H1 (cell line): Measurements from ENCODE around the gene RNF126. TPM values are rescaled to one million over a fixed set of nuclear protein-coding genes. Genes with fewer than 3 reads are reported as not detected.

Experiments
- CTCF ChIA-PET: fragments of 300-600 bp; sonication (Branson Sonifier 250); formaldehyde crosslinking; loops from one replicate; lab custom pipeline; 2021; ENCODE audit not compliant: partially characterized antibody; lab: Charles Lee
- POLR2A ChIA-PET: fragments of 300-600 bp; sonication (Branson Sonifier 250); formaldehyde crosslinking; loops from one replicate; lab custom pipeline; 2021; ENCODE audit warnings: inconsistent platforms; ENCODE audit not compliant: partially characterized antibody; lab: Charles Lee
- DNase-seq, 2 experiments: peaks; one replicate each; pipeline versions ENCODE4 v3.0.0 to v3.0.0-alpha.2; 2010 to 2022; ENCODE audit warnings: low spot score in 2 of 2, low read depth in 1 of 2, mixed read lengths in 1 of 2
- FAIRE-seq: peaks from 2 replicates; lab custom pipeline; 2011; peaks lifted over from hg19 to GRCh38; lab: Jason Lieb, UNC
- H2AFZ ChIP-seq: 2 replicates; pipeline ENCODE4 v1.8.1; 2012; ENCODE audit warnings: low read length, inconsistent platforms
- H2AK5ac ChIP-seq: 2 replicates; pipeline ENCODE4 v1.6.1; 2013; ENCODE audit warnings: low read depth, low read length
- H2BK120ac ChIP-seq: replicated peaks from 2 replicates; pipeline ENCODE3; 2013; ENCODE audit warnings: low read depth, low read length, inconsistent platforms
- H2BK12ac ChIP-seq: 2 replicates; pipeline ENCODE4 v1.6.1; 2013; ENCODE audit warnings: low read depth, low read length
- H2BK15ac ChIP-seq: 2 replicates; pipeline ENCODE4 v1.6.1; 2013; ENCODE audit warnings: low read length
- H2BK20ac ChIP-seq: 2 replicates; pipeline ENCODE4 v1.6.1; 2013; ENCODE audit warnings: low read length
- H2BK5ac ChIP-seq: 2 replicates; pipeline ENCODE4 v1.6.1; 2013; ENCODE audit warnings: low read depth, low read length
- H3K14ac ChIP-seq: 2 replicates; pipeline ENCODE4 v1.6.1; 2013; ENCODE audit warnings: inconsistent platforms; ENCODE audit not compliant: insufficient read length
- H3K18ac ChIP-seq: 2 replicates; pipeline ENCODE4 v1.6.1; 2013; ENCODE audit warnings: low read length; ENCODE audit errors: extremely low read depth
- H3K23ac ChIP-seq: 2 replicates; pipeline ENCODE4 v1.6.1; 2013; ENCODE audit warnings: inconsistent platforms; ENCODE audit not compliant: insufficient read length
- H3K23me2 ChIP-seq: 2 replicates; pipeline ENCODE4 v1.6.1; 2013; ENCODE audit warnings: low read depth, low read length
- H3K27ac ChIP-seq: 2 replicates; pipeline ENCODE4 v1.6.1; 2011; ENCODE audit warnings: low read depth, low read length, inconsistent platforms
- H3K27me3 ChIP-seq, 4 experiments: replicated peaks in 1 of 4; 1 replicate in 1 of 4; 2 replicates in 3 of 4; pipeline versions ENCODE4 v1.6.1 to v1.8.1; 2011 to 2013; ENCODE audit warnings: low read length in 3 of 4, mild to moderate bottlenecking in 3 of 4, inconsistent platforms in 2 of 4, mixed read lengths in 2 of 4, moderate library complexity in 1 of 4; ENCODE audit not compliant: control insufficient read depth in 3 of 4, insufficient read depth in 3 of 4; ENCODE audit errors: extremely low read depth in 1 of 4
- H3K36me3 ChIP-seq, 4 experiments: 2 replicates each; pipeline versions ENCODE4 v1.6.1 to v1.8.1; 2011 to 2013; ENCODE audit warnings: mild to moderate bottlenecking in 4 of 4, low read length in 3 of 4, moderate library complexity in 2 of 4, control low read depth in 1 of 4, inconsistent platforms in 1 of 4; ENCODE audit not compliant: insufficient read depth in 4 of 4, control insufficient read depth in 2 of 4
- H3K4ac ChIP-seq: replicated peaks from 2 replicates; pipeline ENCODE3; 2013; ENCODE audit warnings: low read length, low read depth, mixed read lengths, inconsistent platforms; ENCODE audit not compliant: insufficient read length
- H3K4me1 ChIP-seq, 4 experiments: replicated peaks in 1 of 4; 1 replicate in 1 of 4; 2 replicates in 3 of 4; pipeline versions ENCODE4 v1.6.1 to v1.8.1; 2011 to 2013; ENCODE audit warnings: low read length in 3 of 4, inconsistent platforms in 2 of 4, mixed read lengths in 1 of 4; ENCODE audit not compliant: insufficient read depth in 4 of 4, control insufficient read depth in 3 of 4
- H3K4me2 ChIP-seq, 2 experiments: 2 replicates each; pipeline versions ENCODE4 v1.6.1 to v1.8.1; 2011 to 2013; ENCODE audit warnings: low read depth in 2 of 2, low read length in 2 of 2, control low read depth in 1 of 2, inconsistent platforms in 1 of 2, mild to moderate bottlenecking in 1 of 2; ENCODE audit not compliant: insufficient read depth in 1 of 2
- H3K4me3 ChIP-seq, 4 experiments: fragments of 200-600, 300-600 bp in 1 of 4; sonication (generic), shearing (Covaris generic), sonication (Bioruptor Twin) in 1 of 4; 2 replicates each; pipeline versions ENCODE4 v1.5.1 to v1.8.1; 2011 to 2016; ENCODE audit warnings: low read length in 4 of 4, low read depth in 3 of 4, control low read depth in 2 of 4, inconsistent platforms in 2 of 4, mild to moderate bottlenecking in 2 of 4, mixed read lengths in 1 of 4, moderate library complexity in 1 of 4; ENCODE audit not compliant: insufficient read depth in 2 of 4; ENCODE audit errors: extremely low read depth in 1 of 4
- H3K56ac ChIP-seq: replicated peaks from 2 replicates; pipeline ENCODE3; 2013; ENCODE audit warnings: low read depth, mild to moderate bottlenecking, mixed read lengths, low read length, inconsistent platforms; ENCODE audit not compliant: insufficient read length
- H3K79me1 ChIP-seq: 2 replicates; pipeline ENCODE4 v1.6.1; 2013; ENCODE audit warnings: low read depth, low read length, control low read depth
- H3K79me2 ChIP-seq, 2 experiments: 2 replicates each; pipeline versions ENCODE4 v1.6.1 to v1.8.1; 2012 to 2013; ENCODE audit warnings: low read length in 2 of 2, mild to moderate bottlenecking in 2 of 2, inconsistent platforms in 1 of 2; ENCODE audit not compliant: insufficient read depth in 2 of 2, control insufficient read depth in 1 of 2
- H3K9ac ChIP-seq, 4 experiments: replicated peaks in 1 of 4; 1 replicate in 1 of 4; 2 replicates in 3 of 4; pipeline versions ENCODE4 v1.6.1 to v1.8.1; 2011 to 2013; ENCODE audit warnings: low read depth in 3 of 4, low read length in 3 of 4, control low read depth in 2 of 4, mild to moderate bottlenecking in 2 of 4, moderate library complexity in 2 of 4, inconsistent platforms in 1 of 4; ENCODE audit errors: extremely low read depth in 1 of 4
- H3K9me3 ChIP-seq, 2 experiments: 2 replicates each; pipeline versions ENCODE4 v1.6.1 to v1.8.1; 2012 to 2013; ENCODE audit warnings: mild to moderate bottlenecking in 2 of 2, moderate library complexity in 2 of 2, control low read depth in 1 of 2, inconsistent platforms in 1 of 2, low read depth in 1 of 2, low read length in 1 of 2, mixed read lengths in 1 of 2; ENCODE audit not compliant: insufficient read depth in 2 of 2
- H4K20me1 ChIP-seq, 2 experiments: replicated peaks in 1 of 2; 2 replicates each; pipeline versions ENCODE3 to v1.8.1; 2011 to 2013; ENCODE audit warnings: inconsistent platforms in 2 of 2, low read length in 2 of 2, mild to moderate bottlenecking in 1 of 2; ENCODE audit not compliant: insufficient read depth in 2 of 2, control insufficient read depth in 1 of 2
- H4K5ac ChIP-seq: 2 replicates; pipeline ENCODE4 v1.6.1; 2013; ENCODE audit warnings: low read length, low read depth, mixed read lengths, inconsistent platforms; ENCODE audit not compliant: insufficient read length
- H4K8ac ChIP-seq: 2 replicates; pipeline ENCODE4 v1.8.0; 2013; ENCODE audit warnings: mild to moderate bottlenecking, moderate library complexity, low read length, inconsistent platforms; ENCODE audit not compliant: insufficient read depth; ENCODE audit errors: extremely low read depth
- H4K91ac ChIP-seq: replicated peaks from 2 replicates; pipeline ENCODE3; 2013; ENCODE audit warnings: low read length, mixed read lengths, inconsistent platforms; ENCODE audit not compliant: insufficient read length
- ASH2L ChIP-seq: fragments of 200-600, 300-600 bp; sonication (generic); IDR thresholded peaks from one replicate; pipeline ENCODE4 v1.7.1; 2017; ENCODE audit warnings: low read length
- CEBPB ChIP-seq: IDR thresholded peaks from 2 replicates; pipeline ENCODE4 v1.6.1; 2012; ENCODE audit warnings: low read depth, low read length
- EZH2 ChIP-seq: fragments of 200-600 bp; sonication (generic); IDR thresholded peaks from 2 replicates; pipeline ENCODE4 v1.7.1; 2012; ENCODE audit warnings: low read depth, mild to moderate bottlenecking, moderate library complexity, low read length, inconsistent platforms; ENCODE audit not compliant: severe bottlenecking
- FOSL1 ChIP-seq: IDR thresholded peaks from 2 replicates; pipeline ENCODE4 v1.6.1; 2011; ENCODE audit warnings: mild to moderate bottlenecking, low read depth, low read length, moderate library complexity; ENCODE audit not compliant: insufficient read depth
- HDAC2 ChIP-seq, 2 experiments: fragments of 300-600 bp in 1 of 2; sonication (generic) in 1 of 2; IDR thresholded peaks; 2 replicates each; pipeline ENCODE4 v1.6.1; 2011 to 2012; ENCODE audit warnings: low read depth in 2 of 2, low read length in 2 of 2, mild to moderate bottlenecking in 2 of 2, moderate library complexity in 2 of 2, borderline replicate concordance in 1 of 2, inconsistent platforms in 1 of 2
- HDAC6 ChIP-seq: IDR thresholded peaks from one replicate; pipeline ENCODE4 v1.7.1; 2012; ENCODE audit warnings: low read depth, mild to moderate bottlenecking, inconsistent platforms, low read length, moderate library complexity
- NRF1 ChIP-seq: IDR thresholded peaks from 2 replicates; pipeline ENCODE4 v1.6.1; 2011; ENCODE audit warnings: mild to moderate bottlenecking, low read depth, low read length, improper control_type of control experiment
- RBBP5 ChIP-seq: IDR thresholded peaks from 2 replicates; pipeline ENCODE4 v1.7.1; 2012; ENCODE audit warnings: low read depth, mild to moderate bottlenecking, inconsistent platforms, low read length, moderate library complexity, borderline replicate concordance
- SIX5 ChIP-seq: IDR thresholded peaks from 2 replicates; pipeline ENCODE4 v1.6.1; 2011; ENCODE audit warnings: mild to moderate bottlenecking, low read depth, low read length
- SP1 ChIP-seq: IDR thresholded peaks from 2 replicates; pipeline ENCODE4 v1.6.1; 2011; ENCODE audit warnings: low read depth, low read length
- SP2 ChIP-seq: IDR thresholded peaks from 2 replicates; pipeline ENCODE4 v1.6.1; 2012; ENCODE audit warnings: mild to moderate bottlenecking, low read length, inconsistent platforms
- SUZ12 ChIP-seq: fragments of 200-600 bp; sonication (generic); IDR thresholded peaks from 2 replicates; pipeline ENCODE4 v1.6.1; 2012; ENCODE audit warnings: mild to moderate bottlenecking, inconsistent platforms, low read length, moderate library complexity, mixed read lengths
- TBP ChIP-seq: IDR thresholded peaks from 2 replicates; pipeline ENCODE4 v1.6.1; 2011; ENCODE audit warnings: low read depth, low read length, improper control_type of control experiment
- TCF12 ChIP-seq: IDR thresholded peaks from 2 replicates; pipeline ENCODE4 v1.6.1; 2011; ENCODE audit warnings: low read depth, mild to moderate bottlenecking, low read length
- TEAD4 ChIP-seq: IDR thresholded peaks from 2 replicates; pipeline ENCODE4 v1.6.1; 2012; ENCODE audit warnings: low read depth, low read length, inconsistent platforms, mixed read lengths
- WGBS, 2 experiments: shearing (Covaris generic) in 1 of 2; methylation state at CpG; one replicate each; pipeline versions ENCODE4 v1.1.6 to v1.1.7; 2013 to 2015; ENCODE audit warnings: low lambda C conversion rate in 2 of 2, mixed read lengths in 2 of 2, inconsistent platforms in 1 of 2, low coverage in 1 of 2, missing lambda C conversion rate in 1 of 2; ENCODE audit not compliant: insufficient replicate concordance in 2 of 2, insufficient coverage in 1 of 2, insufficient read length in 1 of 2; ENCODE audit errors: extremely low coverage in 1 of 2, missing lambda C conversion rate in 1 of 2; 5-methylcytosine and 5-hydroxymethylcytosine counted together
- polyA plus RNA-seq, 7 experiments: library from polyadenylated mRNA; depleted of rRNA in 3 of 7; stranded (reverse) in 5 of 7; unstranded in 2 of 7; fragments of >200 nt in 5 of 7; fragments of 200-250 nt in 2 of 7; gene quantifications; 1 replicate in 5 of 7; 2 replicates in 1 of 7; 4 replicates in 1 of 7; pipeline versions ENCODE4 v1.2.1 to v1.2.3, GENCODE V29; 2011 to 2013; ENCODE audit warnings: missing spikeins in 2 of 7, mixed read lengths in 2 of 7
- total RNA-seq: library from RNA; stranded (reverse); fragmentation: NEBNext Ultra II Directional; extraction: Animal tissue kit (Norgen Biotek cat#: 25700); gene quantifications from 2 replicates; pipeline ENCODE4 v1.2.1, GENCODE V29; 2021

The RNF126 gene
- total and polyA plus RNA-seq, 2 of the 8 experiments (the other 6 are each of a cell fraction or from before 2014, with no cell fraction given) = 21.8 to 68.0 TPM

- H3K23me2 ChIP-seq = no peaks in the 10 kb centered on the region
- no peak for DNase-seq
- H2BK12ac ChIP-seq = no peak overlapping the region
- POLR2A ChIA-PET = interaction anchor here (0.7 to 2.0 kb wide), 7 partner anchors 10 to 191 kb away, joined by 3 to 4 read pairs (median 3); no protein-coding TSS in a partner anchor
- H3K79me1 ChIP-seq = no peaks in the 10 kb centered on the region
- H3K27me3 ChIP-seq = no peaks in the 10 kb centered on the region
- H3K9ac ChIP-seq = no peak overlapping the region
- no peak overlapping the region for H3K4me2 ChIP-seq
- no peak overlapping the region for H2AK5ac ChIP-seq
- H2BK120ac ChIP-seq = no peak overlapping the region
- H4K20me1 ChIP-seq = peaks cover 3 to 13% of the 10 kb centered on the region in 2 experiments
- no peak overlapping the region for H2BK20ac ChIP-seq
- no peak for FAIRE-seq
- no peaks in the 10 kb centered on the region for H3K9me3 ChIP-seq
- peak overlapping the region; percentile 51; the same call in 1 of the 2 replicates for H4K8ac ChIP-seq
- H3K27ac ChIP-seq = no peak overlapping the region
- H3K36me3 ChIP-seq = peaks cover 4 to 60% (median 35%) of the 10 kb centered on the region in 4 experiments; a peak in 7 of 8 replicates
- no peak overlapping the region for H2AFZ ChIP-seq
- H2BK5ac ChIP-seq = no peak overlapping the region
- H3K4ac ChIP-seq = no peak overlapping the region
- no peak overlapping the region for H3K4me3 ChIP-seq
- 94% methylated on average over 37 of the region's 37 CpGs; no CpG with 5 or more reads in 1 of the 2 experiments for WGBS, 2 experiments
- no peak overlapping the region for H2BK15ac ChIP-seq
- H3K23ac ChIP-seq = no peak overlapping the region
- H3K4me1 ChIP-seq = no peaks in the 10 kb centered on the region
- H3K18ac ChIP-seq = no peak overlapping the region
- CTCF ChIA-PET = interaction anchor here (1.4 to 2.0 kb wide), 4 partner anchors 9 to 115 kb away, joined by 4 to 6 read pairs (median 5); no protein-coding TSS in a partner anchor
- H3K79me2 ChIP-seq = no peaks in the 10 kb centered on the region; a peak in 1 of 4 replicates
- H3K14ac ChIP-seq = no peak overlapping the region
- no peak overlapping the region for H3K56ac ChIP-seq
- no peak overlapping the region for H4K91ac ChIP-seq
- H4K5ac ChIP-seq = no peak overlapping the region
- TF ChIP-seq FOSL1 (no peak), SP1 (no peak), RBBP5 (no peak), HDAC2 (IDR thresholded peaks at IDR 0.05; ENCODE audit: borderline replicate concordance in 1 of 2, low read depth in 2 of 2, low read length in 2 of 2) (no peak), CEBPB (no peak), SUZ12 (no peak), EZH2 (no peak), TBP (no peak), SIX5 (no peak), TEAD4 (no peak), TCF12 (no peak), ASH2L (no peak), SP2 (no peak), NRF1 (no peak), HDAC6 (no peak)
Observed at GRCh38 chr19:622666-623065, 40.3 kb downstream of the RNF126 start.
